ENCODE measurements around the gene PTGES3.

- TF ChIP-seq CTCF (conservative IDR thresholded peaks at IDR 0.05; ENCODE audit: low read length) (no peak), EZH2phosphoT487 (IDR thresholded peaks at IDR 0.05; ENCODE audit: borderline replicate concordance) (no peak)
Measured at GRCh38 chr12:56626701-56627100, 61.4 kb downstream of the PTGES3 start.
